IPS-NIHi7 (cell line): ENCODE results near the gene SLC35E2B.
"Not testable (repeated sequence)": the region's sequence is repeated elsewhere in the genome, so short reads cannot be mapped to it uniquely, and the experiment has no call there.

ENCODE experiments used
- DNase-seq: peaks from one replicate; pipeline ENCODE4 v3.0.0; 2012; ENCODE audit warnings: mixed read lengths; ENCODE audit errors: extremely low spot score

Gene SLC35E2B

GRCh38 chr1:1703796-1704195 is 11.2 kb upstream of the SLC35E2B start:
- no peak for DNase-seq

- not testable (repeated sequence) for DNase-seq
Measured at GRCh38 chr1:1702506-1702905, 9.9 kb upstream of the SLC35E2B start.

- not testable (repeated sequence) for DNase-seq
Measured at GRCh38 chr1:1700557-1700956, 8.0 kb upstream of the SLC35E2B start.

- not testable (repeated sequence) for DNase-seq
Measured at GRCh38 chr1:1700067-1700466, 7.5 kb upstream of the SLC35E2B start.

GRCh38 chr1:1699061-1699460 is 6.5 kb upstream of the SLC35E2B start:
- not testable (repeated sequence) for DNase-seq

GRCh38 chr1:1697358-1698183 is 5.0 kb upstream of the SLC35E2B start:
- DNase-seq, result not testable (repeated sequence)

- DNase-seq, result not testable (repeated sequence)
Measured at GRCh38 chr1:1696431-1697357, 4.1 kb upstream of the SLC35E2B start.

GRCh38 chr1:1692324-1692713 is 276 bp downstream of the SLC35E2B start:
- not testable (repeated sequence) for DNase-seq

GRCh38 chr1:1691443-1691842 is 1.2 kb downstream of the SLC35E2B start:
- not testable (repeated sequence) for DNase-seq

- DNase-seq, result not testable (repeated sequence)
Measured at GRCh38 chr1:1689526-1689925, 3.1 kb downstream of the SLC35E2B start.

- peak; percentile 3 for DNase-seq
Measured at GRCh38 chr1:1687846-1688245, 4.7 kb downstream of the SLC35E2B start.

GRCh38 chr1:1684031-1684681 is 8.4 kb downstream of the SLC35E2B start:
- peak; percentile 6 for DNase-seq

- peak; percentile 48 for DNase-seq
Measured at GRCh38 chr1:1683104-1683905, 9.3 kb downstream of the SLC35E2B start.

- DNase-seq, result no peak
Measured at GRCh38 chr1:1680912-1681273, 11.7 kb downstream of the SLC35E2B start.

GRCh38 chr1:1680031-1680911 is 12.3 kb downstream of the SLC35E2B start:
- no peak for DNase-seq

- peak; percentile 51 for DNase-seq
Measured at GRCh38 chr1:1678581-1679380, 13.8 kb downstream of the SLC35E2B start.

GRCh38 chr1:1677718-1678580 is 14.6 kb downstream of the SLC35E2B start:
- DNase-seq, result peak; percentile 8

GRCh38 chr1:1676087-1676486 is 16.5 kb downstream of the SLC35E2B start:
- DNase-seq, result not testable (repeated sequence)
